CD4-positive, alpha-beta T cell (primary cell): Measurements from ENCODE around the gene CDC45. TPM values are rescaled to one million over a fixed set of nuclear protein-coding genes. Genes with fewer than 3 reads are reported as not detected.

Source experiments
- ATAC-seq: fragments of 200-7000 bp; cut with Tn5 transposase; one replicate; pipeline ENCODE4 v1.10.0; 2022; ENCODE audit warnings: mild to moderate bottlenecking; ENCODE audit not compliant: poor library complexity
- CTCF ChIA-PET: fragments of 350-600 bp; sonication (Branson Sonifier 250); formaldehyde crosslinking; loops from one replicate; lab custom pipeline; 2021; ENCODE audit warnings: antibody characterized with exemption, inconsistent platforms; lab: Charles Lee
- POLR2A ChIA-PET: fragments of 350-600 bp; sonication (Branson Sonifier 250); formaldehyde crosslinking; loops from one replicate; lab custom pipeline; 2021; ENCODE audit warnings: antibody characterized with exemption, inconsistent platforms; lab: Charles Lee
- DNase-seq, 14 experiments: peaks; one replicate each; pipeline ENCODE4 v3.0.0-alpha.2; 2013 to 2020; ENCODE audit warnings: mixed read lengths in 2 of 14
- H3K27ac ChIP-seq, 2 donors: one replicate each; pipeline versions ENCODE4 v1.5.1 to v1.7.0; 2013; ENCODE audit warnings: low read length in 2 of 2, low read depth in 1 of 2, mild to moderate bottlenecking in 1 of 2
- H3K27me3 ChIP-seq, 2 experiments: 1 replicate in 1 of 2; 2 replicates in 1 of 2; pipeline versions ENCODE4 v1.6.1 to v1.7.0; 2013; ENCODE audit warnings: low read length in 2 of 2, control low read depth in 1 of 2, mild to moderate bottlenecking in 1 of 2, moderate library complexity in 1 of 2; ENCODE audit not compliant: insufficient read depth in 2 of 2, control insufficient read depth in 1 of 2
- H3K36me3 ChIP-seq: one replicate; pipeline ENCODE4 v1.6.1; 2013; ENCODE audit warnings: low read length, control low read depth; ENCODE audit not compliant: insufficient read depth
- H3K4me1 ChIP-seq: one replicate; pipeline ENCODE4 v1.6.1; 2013; ENCODE audit warnings: low read length, control low read depth; ENCODE audit not compliant: insufficient read depth
- H3K4me3 ChIP-seq: one replicate; pipeline ENCODE4 v1.5.1; 2013; ENCODE audit warnings: mild to moderate bottlenecking, low read length, moderate library complexity
- H3K9me3 ChIP-seq, 2 experiments: 1 replicate in 1 of 2; 2 replicates in 1 of 2; pipeline versions ENCODE4 v1.6.1 to v1.7.0; 2013; ENCODE audit warnings: low read length in 2 of 2, mild to moderate bottlenecking in 2 of 2, control low read depth in 1 of 2, moderate library complexity in 1 of 2; ENCODE audit not compliant: control insufficient read depth in 1 of 2, insufficient read depth in 1 of 2
- H3K27ac Mint-ChIP-seq: one replicate; pipeline ENCODE4 v1.8.0; 2020; ENCODE audit warnings: mixed read lengths
- H3K27me3 Mint-ChIP-seq: one replicate; pipeline ENCODE4 v1.8.0; 2021; ENCODE audit warnings: mixed read lengths
- H3K36me3 Mint-ChIP-seq: one replicate; pipeline ENCODE4 v1.8.0; 2021; ENCODE audit warnings: low read depth, mixed read lengths
- H3K4me1 Mint-ChIP-seq: one replicate; pipeline ENCODE4 v1.8.0; 2021; ENCODE audit warnings: low read depth, mixed read lengths
- H3K4me3 Mint-ChIP-seq: one replicate; pipeline ENCODE4 v1.8.0; 2020; ENCODE audit warnings: mild to moderate bottlenecking, mixed read lengths
- H3K9me3 Mint-ChIP-seq: one replicate; pipeline ENCODE4 v1.8.0; 2020; ENCODE audit warnings: mixed read lengths
- CTCF ChIP-seq: fragments of 200-600 bp; IDR thresholded peaks from one replicate; pipeline ENCODE4 v1.8.0; 2022; ENCODE audit warnings: antibody characterized with exemption, mild to moderate bottlenecking
- intact Hi-C, 2 experiments: fragments of 100-400 bp; cut with DNase I in 1 of 2; cut with micrococcal nuclease in 1 of 2; formaldehyde crosslinking; loops; one replicate each; pipeline versions ENCODE4 v1.15.1 to v1.9.0; 2023 to 2025; cut with DNase I, micrococcal nuclease
- total RNA-seq, 174 experiments: library from RNA in 2 of 174; stranded (reverse) in 2 of 174; gene quantifications; one replicate each; pipeline ENCODE4 v1.2.3 and lab custom pipeline; 2021 to 2026

The CDC45 gene
- total RNA-seq, 2 experiments from 2014 or later: 0.75 to 0.82 TPM

GRCh38 chr22:19478901-19479354 lies 792 bp upstream of the CDC45 start, which contains the start of gene UFD1:
TSS of gene UFD1 (minus strand) at chr22:19479193. CDS start at chr22:19479085, 108 bp downstream.
- Mint-ChIP-seq H3K36me3 (peaks cover 27% of the 10 kb centered on the region), H3K27ac (peak within 1 kb of the TSS; percentile 100), H3K27me3 (no peaks in the 10 kb centered on the region), H3K4me1 (peaks cover 31% of the 10 kb centered on the region), H3K9me3 (no peaks in the 10 kb centered on the region), H3K4me3 (peak within 1 kb of the TSS; percentile 96)
- ChIA-PET CTCF (interaction anchor here (2.9 kb wide), 1 partner anchor 334 kb away, joined by 13 read pairs; the partner anchor contains the start of gene ESS2), POLR2A (interaction anchor here (0.7 to 3.8 kb wide), 17 partner anchors 11 to 1431 kb away, joined by 3 to 54 read pairs (median 5); partner anchors contain the start of genes C22orf39, DGCR2, ESS2 and HIRA)
- DNase-seq (peak; percentile 58 to 89 (median 74)), ATAC-seq (peak; percentile 47)
- no peaks in the 10 kb centered on the region for H3K27me3 ChIP-seq
- H3K36me3 ChIP-seq: peaks cover 21% of the 10 kb centered on the region
- peak within 1 kb of the TSS; percentile 75 for H3K4me3 ChIP-seq
- no peaks in the 10 kb centered on the region for H3K9me3 ChIP-seq
- peaks cover 22% of the 10 kb centered on the region for H3K4me1 ChIP-seq
- no peak for TF ChIP-seq CTCF
- peak within 1 kb of the TSS; percentile 95 to 98 for H3K27ac ChIP-seq
- intact Hi-C loops: loop anchor here (1.0 to 10.0 kb wide), 9 partner anchors 32 to 357 kb away; partner anchors contain the start of genes C22orf39 (in 2 of the 2), ESS2 (in 2 of the 2), MRPL40 (in 2 of the 2) and DGCR2 (in 1 of the 2)

GRCh38 chr22:19480173-19480568 lies 451 bp downstream of the CDC45 start:
- H3K4me3 ChIP-seq: peak overlapping the region; percentile 75
- CTCF ChIA-PET: interaction anchor here (2.9 kb wide), 1 partner anchor 336 kb away, joined by 13 read pairs; the partner anchor contains the start of gene ESS2
- intact Hi-C loops: loop anchor here in 1 of 2 experiments (2.0 to 10.0 kb wide), 2 partner anchors 189 to 445 kb away; partner anchors contain the start of gene CLTCL1
- Mint-ChIP-seq H3K36me3 (peaks cover 17% of the 10 kb centered on the region), H3K27ac (peak overlapping the region; percentile 100), H3K9me3 (no peaks in the 10 kb centered on the region), H3K27me3 (no peaks in the 10 kb centered on the region), H3K4me3 (peak overlapping the region; percentile 96), H3K4me1 (peaks cover 31% of the 10 kb centered on the region)
- ATAC-seq (no peak), DNase-seq (no peak)
- no peaks in the 10 kb centered on the region for H3K9me3 ChIP-seq
- no peak overlapping the region for H3K27ac ChIP-seq
- TF ChIP-seq CTCF: no peak
- POLR2A ChIA-PET: interaction anchor here (0.6 to 3.8 kb wide), 21 partner anchors 9 to 637 kb away, joined by 3 to 54 read pairs (median 4); partner anchors contain the start of genes C22orf39, DGCR2, ESS2 and HIRA
- peaks cover 10% of the 10 kb centered on the region for H3K36me3 ChIP-seq
- H3K27me3 ChIP-seq: no peaks in the 10 kb centered on the region
- H3K4me1 ChIP-seq: peaks cover 22% of the 10 kb centered on the region

- ChIA-PET POLR2A (interaction anchor here (1.4 to 1.5 kb wide), 2 partner anchors 332 to 358 kb away, joined by 3 read pairs; partner anchors contain the start of gene DGCR2), CTCF (no interaction called here)
- H3K27ac Mint-ChIP-seq: peak overlapping the region; percentile 100
- peak overlapping the region; percentile 96 for H3K4me3 Mint-ChIP-seq
- H3K27me3 ChIP-seq: no peaks in the 10 kb centered on the region
- H3K27ac ChIP-seq: no peak overlapping the region
- H3K4me1 Mint-ChIP-seq: peaks cover 30% of the 10 kb centered on the region
- DNase-seq: no peak
- H3K36me3 Mint-ChIP-seq: peaks cover 11% of the 10 kb centered on the region
- no peak overlapping the region for H3K4me3 ChIP-seq
- H3K4me1 ChIP-seq: peaks cover 19% of the 10 kb centered on the region
- peaks cover 5% of the 10 kb centered on the region for H3K36me3 ChIP-seq
- H3K27me3 Mint-ChIP-seq: no peaks in the 10 kb centered on the region
- no peak for ATAC-seq
- intact Hi-C loops: loop anchor here in 1 of 2 experiments (2.0 to 10.0 kb wide), 2 partner anchors 190 to 444 kb away; partner anchors contain the start of gene CLTCL1
- H3K9me3 ChIP-seq: no peaks in the 10 kb centered on the region
- no peak for TF ChIP-seq CTCF
- no peaks in the 10 kb centered on the region for H3K9me3 Mint-ChIP-seq
Measured at GRCh38 chr22:19480789-19481188, 1.1 kb downstream of the CDC45 start.
